Urinary bladder (tissue), 4 donors: Measurements from ENCODE around the gene LILRA1. TPM values are rescaled to one million over a fixed set of nuclear protein-coding genes. Genes with fewer than 3 reads are reported as not detected.
A peak's percentile ranks its signal among the peaks of the same experiment; 100 is the strongest.
"Not testable (repeated sequence)": the region's sequence is repeated elsewhere in the genome, so short reads cannot be mapped to it uniquely, and the experiment has no call there.

ENCODE experiments used
- DNase-seq: peaks from one replicate; pipeline ENCODE4 v3.0.0-alpha.2; 2015; ENCODE audit errors: extremely low spot score
- H3K27ac ChIP-seq: one replicate; pipeline ENCODE4 v1.5.1; 2013; ENCODE audit warnings: low read depth, mild to moderate bottlenecking, moderate library complexity
- H3K36me3 ChIP-seq: one replicate; pipeline ENCODE4 v1.6.1; 2013; ENCODE audit warnings: mild to moderate bottlenecking, moderate library complexity; ENCODE audit not compliant: insufficient read depth
- H3K4me1 ChIP-seq: one replicate; pipeline ENCODE4 v1.6.1; 2013; ENCODE audit warnings: mild to moderate bottlenecking, moderate library complexity; ENCODE audit not compliant: insufficient read depth
- H3K4me3 ChIP-seq: one replicate; pipeline ENCODE4 v1.5.1; 2013; ENCODE audit warnings: low read depth, low read length
- WGBS: extraction: QIAGEN DNeasy Blood & Tissue Kit; methylation state at CpG from one replicate; pipeline ENCODE4 v1.1.7; 2013; 5-methylcytosine and 5-hydroxymethylcytosine counted together
- polyA plus RNA-seq: library from polyadenylated mRNA; stranded (reverse); fragments of 200-250 nt; gene quantifications from one replicate; pipeline ENCODE4 v1.2.3, GENCODE V29; 2013
- total RNA-seq: library from RNA; depleted of rRNA; stranded (reverse); fragments of >200 nt; gene quantifications from one replicate; pipeline ENCODE4 v1.2.3, GENCODE V29; 2014
- donor health status: healthy with polysubstance abuse.
- donor health status: healthy.

Gene LILRA1
- total and polyA plus RNA-seq, 2 donors: 0.26 to 0.63 TPM

GRCh38 chr19:54622431-54622830 is 29.0 kb downstream of the LILRA1 start:
- Histone ChIP-seq H3K27ac (no peak overlapping the region), H3K4me3 (no peak overlapping the region), H3K36me3 (no peaks in the 10 kb centered on the region), H3K4me1 (no peaks in the 10 kb centered on the region)
- DNase-seq: no peak
- WGBS: 60% methylated on average over 4 of the region's 4 CpGs

GRCh38 chr19:54624234-54624633 is 30.8 kb downstream of the LILRA1 start:
- WGBS: 73% methylated on average over 10 of the region's 10 CpGs
- H3K27ac ChIP-seq, H3K36me3 ChIP-seq, H3K4me1 ChIP-seq, DNase-seq, H3K4me3 ChIP-seq: not testable (repeated sequence)

GRCh38 chr19:54624934-54625730 is 31.7 kb downstream of the LILRA1 start:
- 74% methylated on average over 14 of the region's 15 CpGs for WGBS
- not testable (repeated sequence) for H3K4me3 ChIP-seq, DNase-seq, H3K4me1 ChIP-seq, H3K36me3 ChIP-seq, H3K27ac ChIP-seq

- 78% methylated on average over 8 of the region's 8 CpGs for WGBS
- DNase-seq: no peak
- Histone ChIP-seq H3K4me3 (no peak overlapping the region), H3K36me3 (no peaks in the 10 kb centered on the region), H3K4me1 (no peaks in the 10 kb centered on the region), H3K27ac (no peak overlapping the region)
Measured at GRCh38 chr19:54626757-54627156, 33.3 kb downstream of the LILRA1 start.

GRCh38 chr19:54627912-54628311 is 34.5 kb downstream of the LILRA1 start:
- not testable (repeated sequence) for H3K4me3 ChIP-seq, H3K36me3 ChIP-seq, H3K27ac ChIP-seq, H3K4me1 ChIP-seq
- peak; percentile 14 for DNase-seq
- WGBS: 57% methylated on average over 4 of the region's 4 CpGs

GRCh38 chr19:54630262-54630661 is 36.8 kb downstream of the LILRA1 start, which contains the start of gene LILRB1:
Gene LILRB1, plus strand, starts transcription at chr19:54630484. Its CDS starts 590 bp downstream, at chr19:54631074.
- 70% methylated on average over 9 of the region's 9 CpGs for WGBS
- not testable (repeated sequence) for H3K4me1 ChIP-seq, DNase-seq, H3K27ac ChIP-seq, H3K36me3 ChIP-seq, H3K4me3 ChIP-seq

GRCh38 chr19:54630782-54631181 is 37.4 kb downstream of the LILRA1 start:
- Histone ChIP-seq H3K27ac (no peak overlapping the region), H3K4me3 (no peak overlapping the region), H3K36me3 (no peaks in the 10 kb centered on the region), H3K4me1 (no peaks in the 10 kb centered on the region)
- no peak for DNase-seq
- 49% methylated on average over 6 of the region's 6 CpGs for WGBS

- not testable (repeated sequence) for DNase-seq, H3K4me1 ChIP-seq, H3K27ac ChIP-seq, H3K4me3 ChIP-seq, H3K36me3 ChIP-seq
- 77% methylated on average over 23 of the region's 23 CpGs for WGBS
Measured at GRCh38 chr19:54631489-54632337, 38.3 kb downstream of the LILRA1 start.

GRCh38 chr19:54632517-54632916 is 39.1 kb downstream of the LILRA1 start:
- not testable (repeated sequence) for DNase-seq, H3K4me1 ChIP-seq, H3K4me3 ChIP-seq, H3K36me3 ChIP-seq, H3K27ac ChIP-seq
- WGBS: 80% methylated on average over 16 of the region's 16 CpGs

- no peak for DNase-seq
- Histone ChIP-seq H3K36me3 (no peaks in the 10 kb centered on the region), H3K27ac (no peak overlapping the region), H3K4me3 (no peak overlapping the region), H3K4me1 (no peaks in the 10 kb centered on the region)
- 67% methylated on average over 7 of the region's 7 CpGs for WGBS
Measured at GRCh38 chr19:54633401-54633800, 40.0 kb downstream of the LILRA1 start.

GRCh38 chr19:54636081-54636480 is 42.6 kb downstream of the LILRA1 start:
- DNase-seq, H3K36me3 ChIP-seq, H3K4me1 ChIP-seq, H3K27ac ChIP-seq, H3K4me3 ChIP-seq: not testable (repeated sequence)
- 14% methylated on average over 12 of the region's 12 CpGs for WGBS

GRCh38 chr19:54638683-54639082 is 45.3 kb downstream of the LILRA1 start:
- no peaks in the 10 kb centered on the region for H3K4me1 ChIP-seq
- DNase-seq: no peak
- no peak overlapping the region for H3K4me3 ChIP-seq
- no peak overlapping the region for H3K27ac ChIP-seq
- 91% methylated on average over 18 of the region's 18 CpGs for WGBS
- no peaks in the 10 kb centered on the region for H3K36me3 ChIP-seq

GRCh38 chr19:54642953-54643352 is 49.5 kb downstream of the LILRA1 start:
- H3K27ac ChIP-seq, H3K36me3 ChIP-seq, H3K4me3 ChIP-seq, H3K4me1 ChIP-seq, DNase-seq: not testable (repeated sequence)
- 49% methylated on average over 5 of the region's 5 CpGs for WGBS

GRCh38 chr19:54643583-54643982 is 50.2 kb downstream of the LILRA1 start:
- H3K27ac ChIP-seq, DNase-seq, H3K36me3 ChIP-seq, H3K4me1 ChIP-seq, H3K4me3 ChIP-seq: not testable (repeated sequence)
- 53% methylated on average over 4 of the region's 6 CpGs for WGBS
